Panc1 (cell line): ENCODE data around the gene CTNNA1. TPM values are rescaled to one million over a fixed set of nuclear protein-coding genes. Genes with fewer than 3 reads are reported as not detected.

Experiments
- ATAC-seq: fragments of 200-7000 bp; cut with Tn5 transposase; 2 replicates; pipeline ENCODE4 v1.9.1; 2020; ENCODE audit warnings: mild to moderate bottlenecking, moderate library complexity
- BruUV-seq: library from RNA; stranded (reverse); fragments of 400-500 nt; replicated peaks from 2 replicates; lab custom pipeline; 2021; lab: Mats Ljungman, UMichigan
- CTCF ChIA-PET: fragments of 300-600 bp; sonication (Branson Sonifier 250); formaldehyde crosslinking; loops from one replicate; lab custom pipeline; 2022; ENCODE audit warnings: antibody characterized with exemption; lab: Charles Lee
- POLR2A ChIA-PET: fragments of 300-600 bp; sonication (Branson Sonifier 250); formaldehyde crosslinking; loops from one replicate; lab custom pipeline; 2022; ENCODE audit warnings: antibody characterized with exemption; lab: Charles Lee
- DNase-seq: peaks from one replicate; pipeline ENCODE4 v3.0.0-alpha.2; 2010; ENCODE audit warnings: low read depth, low spot score
- H3K27ac ChIP-seq: 2 replicates; pipeline ENCODE4 v1.5.1; 2011; ENCODE audit warnings: mild to moderate bottlenecking, low read length, inconsistent platforms
- H3K27me3 ChIP-seq: fragments of 200-500 bp; sonication (Bioruptor generic); 2 replicates; pipeline ENCODE4 v1.6.0; 2014; ENCODE audit warnings: low read length, inconsistent platforms; ENCODE audit not compliant: control insufficient read depth, insufficient read depth
- H3K36me3 ChIP-seq: fragments of 200-500 bp; sonication (Bioruptor generic); 2 replicates; pipeline ENCODE4 v1.5.1; 2014; ENCODE audit warnings: inconsistent platforms, mild to moderate bottlenecking, low read length, moderate library complexity; ENCODE audit not compliant: control insufficient read depth, insufficient read depth
- H3K4me1 ChIP-seq: 2 replicates; pipeline ENCODE4 v1.5.1; 2011; ENCODE audit warnings: inconsistent platforms, mild to moderate bottlenecking, low read length, moderate library complexity; ENCODE audit not compliant: control insufficient read depth, insufficient read depth
- H3K4me3 ChIP-seq, 2 experiments: 2 replicates each; pipeline ENCODE4 v1.5.1; 2011 to 2012; ENCODE audit warnings: low read depth in 2 of 2, low read length in 2 of 2, mild to moderate bottlenecking in 2 of 2, inconsistent platforms in 1 of 2, moderate library complexity in 1 of 2
- H3K9me3 ChIP-seq: fragments of 200-500 bp; sonication (Bioruptor generic); 2 replicates; pipeline ENCODE4 v1.5.1; 2014; ENCODE audit warnings: low read depth, mild to moderate bottlenecking, inconsistent platforms, low read length, moderate library complexity; ENCODE audit not compliant: control insufficient read depth, insufficient read depth
- CTCF ChIP-seq: fragments of 450-650 bp; IDR thresholded peaks from 2 replicates; pipeline ENCODE4 v1.5.1; 2017; ENCODE audit warnings: mild to moderate bottlenecking
- POLR2AphosphoS5 ChIP-seq: IDR thresholded peaks from 2 replicates; pipeline ENCODE4 v1.6.1; 2012; ENCODE audit warnings: mild to moderate bottlenecking, low read depth, low read length, moderate library complexity
- REST ChIP-seq, 2 experiments: IDR thresholded peaks; 2 replicates each; pipeline ENCODE4 v1.6.1; 2011 to 2012; ENCODE audit warnings: low read depth in 2 of 2, control low read depth in 1 of 2, low read length in 1 of 2, mild to moderate bottlenecking in 1 of 2, moderate library complexity in 1 of 2; ENCODE audit not compliant: insufficient read depth in 1 of 2
- SIN3A ChIP-seq: IDR thresholded peaks from 2 replicates; pipeline ENCODE4 v1.6.1; 2012; ENCODE audit warnings: low read depth, mild to moderate bottlenecking, low read length, moderate library complexity, borderline replicate concordance; ENCODE audit not compliant: insufficient read depth
- TCF7L2 ChIP-seq: IDR thresholded peaks from 2 replicates; pipeline ENCODE4 v1.6.1; 2011; ENCODE audit warnings: mild to moderate bottlenecking, low read depth, low read length, inconsistent platforms
- in situ Hi-C: cut with HindIII; loops from 2 replicates; pipeline ENCODE4 v1.10.0; 2016; ENCODE audit warnings: low sequenced_read_pairs, low pct_unique_long_range_greater_than_20kb
- intact Hi-C: fragments of 100-400 bp; cut with micrococcal nuclease; formaldehyde crosslinking; loops from one replicate; pipeline ENCODE4 v1.10.0; 2022; ENCODE audit not compliant: unreplicated experiment
- total RNA-seq: library from RNA; stranded (reverse); gene quantifications from one replicate; pipeline ENCODE4 v1.2.1, GENCODE V29; 2021; ENCODE audit not compliant: unreplicated experiment

CTNNA1 gene
- total RNA-seq, 1 experiment from 2014 or later = 298 TPM

- CTCF ChIA-PET = no interaction called here
- POLR2A ChIA-PET = no interaction called here
- Histone ChIP-seq H3K4me1 (no peaks in the 10 kb centered on the region), H3K9me3 (no peaks in the 10 kb centered on the region), H3K27me3 (no peaks in the 10 kb centered on the region), H3K27ac (no peak overlapping the region), H3K36me3 (peaks cover 16% of the 10 kb centered on the region), H3K4me3 (no peak overlapping the region)
- intact Hi-C loops (loop anchor here (10.0 kb wide), 1 partner anchor 329 kb away; no protein-coding TSS in a partner anchor), in situ Hi-C loops (no loop called here)
- BruUV-seq = no TSS peak
- TF ChIP-seq SIN3A = no peak
- TF ChIP-seq POLR2AphosphoS5 = no peak
- TF ChIP-seq TCF7L2 = no peak
- no peak for TF ChIP-seq REST (IDR thresholded peaks at IDR 0.05; ENCODE audit: insufficient read depth in 1 of 2, low read depth in 2 of 2, low read length in 1 of 2)
- TF ChIP-seq CTCF = no peak
- DNase-seq = no peak
- ATAC-seq = no peak
Observed at GRCh38 chr5:138935466-138935865, 182.2 kb downstream of the CTNNA1 start.

- Histone ChIP-seq H3K36me3 (peaks cover 11% of the 10 kb centered on the region), H3K4me1 (no peaks in the 10 kb centered on the region), H3K4me3 (no peak overlapping the region), H3K9me3 (no peaks in the 10 kb centered on the region), H3K27me3 (no peaks in the 10 kb centered on the region), H3K27ac (no peak overlapping the region)
- no TSS peak for BruUV-seq
- DNase-seq (no peak), ATAC-seq (no peak; the same call in 1 of the 2 replicates)
- intact Hi-C loops = loop anchor here (10.0 kb wide), 1 partner anchor 328 kb away; no protein-coding TSS in a partner anchor
- TF ChIP-seq SIN3A (no peak), POLR2AphosphoS5 (no peak; the same call in 1 of the 2 replicates), CTCF (no peak), TCF7L2 (no peak), REST (IDR thresholded peaks at IDR 0.05; ENCODE audit: insufficient read depth in 1 of 2, low read depth in 2 of 2, low read length in 1 of 2) (no peak)
- ChIA-PET CTCF (no interaction called here), POLR2A (no interaction called here)
- in situ Hi-C loops = no loop called here
Observed at GRCh38 chr5:138936225-138936967, 183.2 kb downstream of the CTNNA1 start.
